GM12873 (cell line): Measurements from ENCODE around the gene SPATA2L.

Experiments used
- TF ChIP-seq, protein P1 (sequence below): IDR thresholded peaks from 2 replicates; pipeline ENCODE4 v1.5.1; 2012; ENCODE audit warnings: low read depth, mild to moderate bottlenecking, moderate library complexity, low read length, control low read depth; ENCODE audit not compliant: insufficient read depth; ENCODE audit errors: missing control alignments

Gene SPATA2L

DNA sequence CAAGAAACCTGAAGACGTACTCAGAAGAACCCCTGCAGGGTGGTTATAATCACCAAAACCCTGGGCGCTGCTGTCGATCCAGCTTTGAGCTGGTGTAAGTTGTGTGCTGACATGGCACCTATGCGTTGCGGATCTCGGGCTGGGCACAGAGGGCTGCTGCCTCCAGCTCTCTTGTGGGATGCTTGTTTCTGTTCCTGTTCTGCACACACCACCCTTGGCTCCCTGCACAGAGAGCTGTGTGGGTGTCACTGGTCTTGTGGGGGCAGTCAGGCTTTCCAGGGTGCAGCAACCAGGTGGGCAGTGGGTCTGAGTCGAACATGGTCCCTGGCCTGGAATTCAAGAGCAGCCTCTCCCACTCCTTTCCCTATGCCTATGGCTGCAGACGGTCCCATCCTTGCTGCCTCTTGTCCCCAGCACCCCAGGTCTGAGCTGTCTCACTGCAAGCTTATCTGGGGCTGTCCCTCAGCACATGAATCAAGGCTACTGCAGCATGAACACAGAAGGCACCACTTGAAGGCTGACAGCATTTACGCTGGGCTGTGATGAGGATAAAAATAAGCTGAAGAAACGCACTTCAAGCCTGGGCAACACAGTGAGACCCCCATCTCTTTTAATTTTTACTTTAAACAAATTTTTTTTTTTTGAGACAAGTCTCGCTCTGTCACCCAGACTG is 40.0 kb upstream of the SPATA2L start:
- TF ChIP-seq, protein P1, sequence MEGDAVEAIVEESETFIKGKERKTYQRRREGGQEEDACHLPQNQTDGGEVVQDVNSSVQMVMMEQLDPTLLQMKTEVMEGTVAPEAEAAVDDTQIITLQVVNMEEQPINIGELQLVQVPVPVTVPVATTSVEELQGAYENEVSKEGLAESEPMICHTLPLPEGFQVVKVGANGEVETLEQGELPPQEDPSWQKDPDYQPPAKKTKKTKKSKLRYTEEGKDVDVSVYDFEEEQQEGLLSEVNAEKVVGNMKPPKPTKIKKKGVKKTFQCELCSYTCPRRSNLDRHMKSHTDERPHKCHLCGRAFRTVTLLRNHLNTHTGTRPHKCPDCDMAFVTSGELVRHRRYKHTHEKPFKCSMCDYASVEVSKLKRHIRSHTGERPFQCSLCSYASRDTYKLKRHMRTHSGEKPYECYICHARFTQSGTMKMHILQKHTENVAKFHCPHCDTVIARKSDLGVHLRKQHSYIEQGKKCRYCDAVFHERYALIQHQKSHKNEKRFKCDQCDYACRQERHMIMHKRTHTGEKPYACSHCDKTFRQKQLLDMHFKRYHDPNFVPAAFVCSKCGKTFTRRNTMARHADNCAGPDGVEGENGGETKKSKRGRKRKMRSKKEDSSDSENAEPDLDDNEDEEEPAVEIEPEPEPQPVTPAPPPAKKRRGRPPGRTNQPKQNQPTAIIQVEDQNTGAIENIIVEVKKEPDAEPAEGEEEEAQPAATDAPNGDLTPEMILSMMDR, result no peak

DNA sequence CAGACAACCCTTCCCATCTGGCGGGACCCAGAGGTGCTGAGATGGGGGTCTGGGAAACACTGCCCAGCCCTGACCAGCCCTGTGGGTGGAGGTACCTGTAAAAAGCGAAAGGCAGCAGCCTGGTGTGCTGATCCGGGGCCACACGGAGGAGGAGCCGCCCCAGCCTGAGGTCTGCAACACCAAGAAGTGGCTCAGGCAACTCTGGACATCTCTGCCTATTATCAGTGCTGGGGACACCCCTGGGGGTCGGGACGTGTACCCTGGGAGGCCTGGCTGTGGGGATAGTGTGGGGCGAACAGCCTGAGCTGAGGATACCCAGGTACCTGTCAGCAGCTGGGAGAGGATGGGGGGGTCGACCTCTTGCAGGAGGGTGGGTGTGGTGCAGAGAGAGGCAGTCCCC is 37.9 kb upstream of the SPATA2L start:
- TF ChIP-seq, protein P1, result no peak

DNA sequence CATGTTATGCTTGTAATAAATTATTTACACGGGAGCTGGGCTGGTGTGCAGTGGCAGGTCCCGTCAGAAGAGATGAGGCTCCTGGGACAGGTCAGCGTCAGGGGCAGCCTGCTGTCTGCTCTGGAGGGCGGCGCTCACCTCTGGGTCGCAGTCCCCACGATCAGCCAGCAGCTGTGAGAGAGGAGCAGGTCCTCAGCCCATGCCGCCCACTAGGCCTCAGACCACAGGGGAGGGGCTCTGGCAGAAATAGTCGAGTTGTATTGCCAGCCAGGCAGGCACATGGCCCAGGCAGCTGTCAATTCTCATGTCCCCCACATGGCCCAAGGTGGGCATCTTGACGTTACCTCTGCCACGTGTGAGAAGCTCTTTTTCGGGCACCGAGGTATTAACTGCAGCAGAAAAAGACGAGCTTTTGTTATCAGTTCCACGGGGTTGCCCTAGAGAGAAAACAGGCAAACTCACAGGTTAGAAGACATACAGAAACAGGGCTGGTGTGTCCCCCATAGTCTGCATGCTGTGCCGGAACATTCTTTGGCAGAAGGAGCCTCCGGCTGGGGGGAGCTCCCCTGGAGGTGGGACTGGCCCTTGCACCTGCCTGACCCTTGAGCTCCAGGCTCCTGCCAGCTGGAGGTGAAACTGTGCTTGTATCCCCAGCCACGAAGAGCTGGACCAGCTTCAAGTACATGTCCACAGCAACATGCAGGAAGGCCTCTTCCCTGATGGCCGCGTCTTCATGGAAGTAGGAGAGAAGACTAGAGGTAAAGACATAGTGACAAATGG is 37.2 kb upstream of the SPATA2L start:
- TF ChIP-seq, protein P1, result no peak

DNA sequence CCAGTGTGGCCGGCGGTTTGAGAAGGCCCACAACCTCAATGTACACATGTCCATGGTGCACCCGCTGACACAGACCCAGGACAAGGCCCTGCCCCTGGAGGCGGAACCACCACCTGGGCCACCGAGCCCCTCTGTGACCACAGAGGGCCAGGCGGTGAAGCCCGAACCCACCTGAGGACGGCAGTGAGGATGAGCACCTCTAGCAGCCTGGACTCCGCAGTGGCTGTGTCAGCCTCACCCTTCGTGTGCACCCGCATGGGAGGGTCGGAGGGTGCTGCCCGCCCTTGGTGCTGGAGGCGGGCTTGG is 36.5 kb upstream of the SPATA2L start:
- TF ChIP-seq, protein P1, result no peak

DNA sequence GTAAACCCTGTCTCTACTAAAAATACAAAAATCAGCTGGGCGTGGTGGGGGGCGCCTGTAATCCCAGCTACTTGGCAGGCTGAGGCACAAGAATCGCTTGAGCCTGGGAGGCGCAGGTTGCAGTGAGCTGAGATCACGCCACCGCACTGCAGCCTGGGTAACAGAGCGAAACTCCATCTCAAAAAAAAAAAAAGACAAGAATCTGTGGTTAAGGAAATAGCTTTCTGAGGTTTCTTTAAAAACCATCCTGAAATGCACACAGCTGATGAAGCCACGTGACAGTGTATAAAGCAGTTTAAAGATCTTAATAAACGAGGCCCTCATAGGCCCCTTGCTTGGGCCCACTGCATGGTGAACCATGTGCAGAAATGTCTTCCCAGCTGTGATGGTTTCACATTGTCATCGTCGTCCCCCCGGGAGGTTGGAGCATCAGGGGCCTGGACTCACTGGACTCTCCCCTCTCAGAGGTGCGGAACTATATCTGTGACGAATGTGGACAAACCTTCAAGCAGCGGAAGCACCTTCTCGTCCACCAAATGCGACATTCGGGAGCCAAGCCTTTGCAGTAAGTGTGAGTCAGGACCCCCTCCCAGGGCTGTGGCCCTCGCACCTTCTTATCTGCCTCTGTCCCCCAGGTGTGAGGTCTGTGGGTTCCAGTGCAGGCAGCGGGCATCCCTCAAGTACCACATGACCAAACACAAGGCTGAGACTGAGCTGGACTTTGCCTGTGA is 36.0 kb upstream of the SPATA2L start:
- TF ChIP-seq, protein P1, result no peak

DNA sequence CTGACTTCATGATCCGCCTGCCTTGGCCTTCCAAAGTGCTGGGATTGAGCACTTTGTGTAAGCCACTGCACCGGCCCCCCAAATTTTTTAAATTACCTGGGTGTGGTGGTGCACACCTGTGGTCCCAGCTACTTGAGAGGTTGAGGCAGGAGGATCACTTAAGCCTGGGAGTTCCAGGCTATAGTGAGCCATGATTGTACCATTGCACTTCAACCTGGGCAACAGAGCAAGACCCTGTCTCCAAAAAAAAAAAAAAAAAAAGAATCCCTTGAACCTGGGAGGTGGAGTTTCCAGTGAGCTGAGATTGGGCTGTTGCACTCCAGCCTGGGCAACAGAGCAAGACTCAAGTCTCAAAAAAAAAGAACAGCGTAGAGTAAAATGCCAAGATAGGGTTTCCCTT is 35.0 kb upstream of the SPATA2L start:
- TF ChIP-seq, protein P1, result no peak

DNA sequence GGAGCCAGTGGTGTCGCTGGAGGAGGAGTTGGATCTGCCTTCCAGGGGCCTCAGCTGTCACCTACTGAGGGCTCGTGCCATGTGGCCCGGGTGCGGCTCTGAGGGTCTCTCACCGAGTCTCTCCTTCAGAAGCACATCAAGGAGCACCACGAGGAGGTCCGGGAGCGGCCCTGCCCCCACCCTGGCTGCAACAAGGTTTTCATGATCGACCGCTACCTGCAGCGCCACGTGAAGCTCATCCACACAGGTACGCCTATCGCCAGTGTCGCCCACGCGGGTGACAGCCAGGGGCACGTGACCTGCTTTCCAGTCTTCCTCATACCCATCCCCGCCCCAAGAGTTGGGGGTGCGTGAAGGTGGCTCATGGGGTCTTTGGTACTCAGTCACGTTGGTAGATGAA is 32.3 kb upstream of the SPATA2L start:
- TF ChIP-seq, protein P1, result no peak
